ENCODE results near the gene ROS1.

- no peak for TF ChIP-seq YY1 (IDR thresholded peaks at IDR 0.05; ENCODE audit: insufficient read depth, insufficient read length)
- TF ChIP-seq ZNF274 (IDR thresholded peaks at IDR 0.05; ENCODE audit: low read depth, low read length): no peak
- no peak for TF ChIP-seq SUZ12 (IDR thresholded peaks at IDR 0.05; ENCODE audit: extremely low read depth, insufficient read depth, insufficient read length)
Measured at GRCh38 chr6:117472667-117473066, 46.9 kb upstream of the ROS1 start.

Data from NT2/D1 (cell line).